DMS53 (cell line): ENCODE measurements around the gene TFR2.

Experiments
- DNase-seq: peaks from one replicate; lab custom pipeline; 2025; lab: John Stamatoyannopoulos, UW

Gene TFR2

DNA sequence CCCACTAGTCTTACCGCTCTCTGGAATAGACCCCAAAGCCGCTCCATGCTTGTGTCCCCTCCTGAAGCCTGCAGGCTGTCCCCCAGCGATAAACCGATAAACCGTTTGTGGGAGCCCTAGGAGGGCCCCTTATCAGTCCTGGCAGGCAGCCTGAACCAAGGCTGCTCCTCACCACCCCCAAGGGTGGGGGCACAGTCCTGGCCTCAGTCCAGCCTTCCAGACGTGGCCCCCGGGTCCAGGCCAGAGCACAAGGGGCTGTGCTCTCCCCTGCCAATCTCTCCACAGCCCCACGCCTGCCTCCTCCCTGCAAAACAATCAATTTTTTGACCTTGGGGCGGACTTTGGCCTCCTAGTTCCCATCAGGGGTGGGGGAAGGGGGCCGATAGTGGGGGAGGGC lies at the start of gene TFR2:
Gene TFR2 (minus strand): TSS at position 90 of the 397 bp plus-strand sequence. CDS start 43 bp downstream, at position 47.
- no peak for DNase-seq

DNA sequence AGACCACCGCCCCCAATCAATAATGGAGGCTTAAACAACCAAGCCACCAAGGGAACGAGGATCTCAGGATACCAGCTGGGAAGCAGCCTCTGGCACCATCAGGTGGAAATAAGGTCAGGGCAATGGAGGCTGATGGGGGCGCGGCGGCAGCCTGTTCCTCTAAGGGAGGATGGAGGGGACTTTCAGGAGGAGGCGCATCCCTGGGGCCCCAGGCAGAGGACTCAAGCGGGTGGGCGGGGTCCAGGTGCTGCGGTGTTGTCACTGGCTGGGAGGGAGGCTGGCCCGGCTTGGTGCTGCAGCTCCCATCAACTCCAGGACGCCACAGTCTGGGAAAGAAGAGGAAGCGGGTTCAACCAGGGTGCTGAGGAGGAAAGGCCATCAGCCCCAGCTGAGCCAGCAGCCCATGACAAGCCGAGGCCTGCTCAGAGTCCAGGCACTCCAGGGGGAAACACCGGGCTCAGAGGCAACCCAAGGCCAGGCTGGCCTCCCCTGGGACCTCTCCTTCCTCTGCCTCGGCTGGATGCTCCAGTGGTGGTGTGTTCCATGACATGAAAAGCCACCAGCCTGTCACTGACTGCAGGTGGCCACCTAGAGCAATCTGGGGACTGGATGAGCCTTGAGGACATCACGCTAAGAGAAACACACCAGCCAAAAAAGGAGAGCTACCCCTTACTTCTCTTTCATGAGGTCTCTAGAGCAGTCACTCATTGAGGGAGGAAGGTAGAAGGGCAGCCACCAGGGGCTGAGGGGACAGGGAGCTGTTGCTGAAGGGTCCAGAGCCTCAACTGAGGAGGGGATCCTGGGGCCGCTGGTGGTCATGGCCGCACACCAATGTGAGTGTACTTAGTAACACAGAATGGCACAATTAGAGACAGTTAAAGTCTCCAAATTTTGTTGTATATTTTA lies 48.1 kb upstream of the TFR2 start:
- no peak for DNase-seq

GRCh38 chr7:100688326-100688860 lies 47.0 kb upstream of the TFR2 start:
- DNase-seq, result no peak

GRCh38 chr7:100687751-100688300 lies 46.5 kb upstream of the TFR2 start:
- DNase-seq, result no peak

DNA sequence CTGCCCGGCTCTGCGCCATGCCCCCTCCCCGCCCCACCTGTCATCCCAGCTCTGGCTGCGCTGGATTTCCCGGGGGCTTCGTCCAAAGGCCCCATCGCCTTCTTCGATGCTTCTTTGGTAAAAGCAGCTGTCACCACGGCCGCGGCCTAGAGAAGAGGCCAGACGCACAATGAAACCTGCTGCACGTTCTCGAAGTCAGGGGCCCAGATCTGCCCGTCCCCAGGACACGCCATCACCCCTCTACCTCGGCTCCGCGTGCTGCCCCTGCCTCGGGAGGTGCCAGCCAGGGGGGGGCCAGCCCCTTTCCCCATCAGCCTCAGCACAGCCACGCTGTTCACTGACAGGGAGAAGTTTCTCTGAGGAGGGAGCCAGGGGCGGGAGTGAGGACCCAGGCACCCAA lies 45.9 kb upstream of the TFR2 start:
- no peak for DNase-seq

DNA sequence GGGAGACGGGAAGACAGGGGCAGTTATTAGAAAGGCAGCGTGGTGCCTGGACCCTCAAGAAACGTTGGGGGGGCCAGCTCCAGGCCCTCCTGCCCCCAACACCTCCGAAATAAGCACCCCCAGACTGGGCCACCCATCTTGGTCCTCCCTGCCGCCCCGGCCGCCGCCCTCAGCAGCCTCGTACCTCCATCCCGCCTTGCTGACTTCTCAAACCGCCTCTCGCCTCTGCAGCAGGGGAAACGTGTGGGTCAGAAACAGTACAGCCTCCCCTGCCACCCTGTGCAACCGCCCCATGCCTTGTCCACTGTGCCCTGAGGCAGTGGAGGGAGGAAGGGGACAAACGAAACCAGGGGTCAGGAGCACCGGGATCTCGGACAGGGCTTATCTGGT lies 45.5 kb upstream of the TFR2 start:
- DNase-seq, result no peak

- DNase-seq, result no peak
Observed at GRCh38 chr7:100686201-100686821, 45.0 kb upstream of the TFR2 start.

DNA sequence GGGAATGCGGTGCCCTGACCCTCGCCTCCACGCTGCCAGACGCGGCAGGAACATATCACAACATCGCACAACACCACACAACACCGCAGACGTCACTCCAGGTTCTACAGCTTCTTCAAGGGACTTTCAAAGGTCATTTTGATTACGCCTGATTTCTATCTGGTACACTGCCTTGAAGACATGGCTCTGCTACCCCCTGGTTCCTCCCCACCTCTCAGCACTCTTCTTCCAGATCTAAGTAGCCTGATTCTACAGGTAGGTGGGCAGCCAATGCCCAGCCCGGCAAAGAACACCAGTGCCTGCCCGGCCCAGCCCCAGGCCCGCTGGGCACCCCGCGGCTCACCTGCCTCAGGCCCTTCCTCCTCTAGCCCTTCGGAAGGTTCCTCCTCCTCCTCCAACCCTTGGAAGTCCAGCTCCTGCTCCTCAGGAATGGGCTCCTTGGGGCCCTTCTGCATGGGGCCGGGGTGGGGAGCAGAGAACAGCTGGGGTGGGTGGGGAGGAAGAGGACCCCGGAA lies 44.3 kb upstream of the TFR2 start:
- no peak for DNase-seq

DNA sequence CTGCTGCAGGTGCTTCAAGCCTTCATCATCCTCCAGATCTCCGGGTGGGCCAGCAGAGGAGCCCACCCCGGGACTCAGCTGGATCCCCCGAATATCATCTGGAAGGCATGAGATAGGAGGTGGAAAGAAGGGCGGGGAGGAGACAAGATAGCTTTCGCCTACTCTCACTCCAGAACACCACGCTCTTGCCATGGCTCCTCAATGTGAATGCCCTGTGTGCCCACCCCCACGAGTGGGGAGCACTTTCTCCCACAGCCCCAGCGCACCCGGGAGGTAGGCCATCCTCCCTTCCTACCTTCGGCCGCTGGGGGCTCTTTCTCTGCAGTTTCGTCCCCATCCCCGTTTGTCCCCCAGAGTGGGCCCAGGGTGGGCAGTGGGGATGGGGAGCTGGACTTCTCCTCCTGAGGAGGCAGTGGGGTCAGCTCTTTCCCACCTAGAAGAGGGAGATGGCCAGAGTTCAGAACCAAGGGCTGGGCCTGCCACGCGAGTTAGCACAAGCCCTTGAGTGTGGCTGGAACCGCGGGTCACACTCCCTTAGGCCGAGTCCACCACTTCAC lies 43.8 kb upstream of the TFR2 start:
- no peak for DNase-seq

- DNase-seq, result no peak
Observed at GRCh38 chr7:100684534-100685042, 43.2 kb upstream of the TFR2 start.

GRCh38 chr7:100683659-100684533 lies 42.5 kb upstream of the TFR2 start:
- no peak for DNase-seq

GRCh38 chr7:100682991-100683658 lies 41.8 kb upstream of the TFR2 start:
- no peak for DNase-seq

DNA sequence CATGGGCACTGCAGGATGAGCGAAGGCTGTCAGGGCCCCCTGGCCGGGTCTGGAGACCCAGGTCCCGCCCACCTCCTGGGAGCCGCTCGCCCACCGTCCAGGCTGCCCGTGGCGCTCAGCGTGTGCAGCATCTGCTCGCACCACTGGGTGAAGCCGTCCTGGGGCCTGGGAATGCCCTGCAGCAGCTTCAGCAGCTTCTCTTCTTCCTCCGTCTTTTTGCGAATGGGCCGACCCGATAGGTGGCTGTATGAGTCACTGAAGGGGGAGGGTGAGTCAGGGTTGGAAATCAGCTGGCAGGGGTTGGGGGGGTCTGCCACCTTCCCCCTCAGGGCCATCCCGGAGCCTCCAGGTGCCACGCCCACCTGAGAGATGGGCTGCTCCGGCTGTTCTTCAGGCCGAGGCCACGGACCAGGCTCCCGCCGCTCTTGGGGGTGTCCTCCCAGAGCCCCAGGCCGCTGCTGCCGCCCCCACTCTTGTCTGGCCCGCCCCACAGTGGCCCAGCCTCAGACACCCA lies 40.9 kb upstream of the TFR2 start:
- DNase-seq, result no peak

GRCh38 chr7:100681491-100682227 lies 40.3 kb upstream of the TFR2 start:
- no peak for DNase-seq

DNA sequence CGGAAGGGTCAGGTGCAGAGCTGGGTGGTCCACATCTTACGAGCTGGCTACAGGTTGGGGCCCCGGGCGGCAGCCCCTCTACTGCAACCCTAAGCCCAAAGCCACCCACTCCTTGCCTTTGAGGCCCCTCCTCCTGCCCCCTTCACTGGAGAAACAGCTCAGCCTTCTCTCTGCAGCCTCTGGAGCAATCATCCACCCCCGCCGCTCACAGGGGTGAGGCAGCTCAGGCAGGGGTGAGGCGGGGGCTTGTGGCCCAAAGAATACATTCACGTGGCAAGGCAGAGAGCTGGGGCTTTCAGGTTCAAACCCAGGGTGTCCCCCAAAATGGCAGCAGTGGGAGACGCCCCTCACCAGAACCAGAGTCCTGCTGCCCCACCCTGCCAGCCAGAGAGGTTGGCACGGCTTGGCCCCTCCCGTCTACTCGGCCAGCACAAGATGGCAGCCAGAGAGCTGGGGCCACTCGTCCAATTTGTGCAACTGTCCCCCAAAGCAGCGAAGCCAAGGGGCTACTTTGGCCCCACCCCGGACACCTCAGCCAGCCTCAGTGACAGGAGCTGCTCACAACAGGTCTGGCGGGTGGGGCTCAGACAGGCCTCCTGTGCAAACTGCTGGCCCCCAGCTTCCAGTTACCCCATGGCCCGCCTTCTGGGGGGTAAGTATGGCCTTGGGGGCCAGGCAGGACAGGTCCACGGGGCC lies 39.4 kb upstream of the TFR2 start:
- DNase-seq, result no peak

DNA sequence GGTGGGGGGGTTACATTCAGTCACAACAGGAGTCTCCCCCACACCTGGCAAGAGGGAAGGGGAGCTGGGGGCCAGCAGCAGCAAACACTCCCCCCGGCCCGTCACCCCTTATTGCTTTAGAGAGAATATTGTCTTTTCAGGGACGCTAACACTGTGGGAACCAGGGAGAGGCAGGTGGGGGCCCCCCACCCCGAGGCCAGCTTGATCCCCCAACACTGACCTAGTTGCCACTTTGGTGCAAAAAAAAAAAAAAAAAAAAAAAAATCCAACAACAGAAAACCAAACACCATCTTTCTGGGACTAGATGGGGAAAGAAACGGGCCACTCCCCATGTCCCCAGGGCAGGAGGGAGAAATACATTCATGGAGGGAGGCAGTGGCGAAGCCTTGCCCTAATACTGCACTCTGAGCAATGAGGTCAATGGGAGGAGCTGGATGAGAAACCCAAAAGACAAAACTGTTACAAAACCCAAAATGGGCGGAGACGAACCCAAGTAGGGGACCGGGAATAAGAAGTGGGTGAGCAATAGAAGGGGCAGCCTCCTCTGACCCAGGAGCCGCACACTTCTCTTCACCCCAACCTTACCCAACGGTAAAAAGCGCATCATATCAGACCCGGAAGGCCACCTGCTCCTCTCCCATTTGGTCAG lies 38.7 kb upstream of the TFR2 start:
- no peak for DNase-seq

DNA sequence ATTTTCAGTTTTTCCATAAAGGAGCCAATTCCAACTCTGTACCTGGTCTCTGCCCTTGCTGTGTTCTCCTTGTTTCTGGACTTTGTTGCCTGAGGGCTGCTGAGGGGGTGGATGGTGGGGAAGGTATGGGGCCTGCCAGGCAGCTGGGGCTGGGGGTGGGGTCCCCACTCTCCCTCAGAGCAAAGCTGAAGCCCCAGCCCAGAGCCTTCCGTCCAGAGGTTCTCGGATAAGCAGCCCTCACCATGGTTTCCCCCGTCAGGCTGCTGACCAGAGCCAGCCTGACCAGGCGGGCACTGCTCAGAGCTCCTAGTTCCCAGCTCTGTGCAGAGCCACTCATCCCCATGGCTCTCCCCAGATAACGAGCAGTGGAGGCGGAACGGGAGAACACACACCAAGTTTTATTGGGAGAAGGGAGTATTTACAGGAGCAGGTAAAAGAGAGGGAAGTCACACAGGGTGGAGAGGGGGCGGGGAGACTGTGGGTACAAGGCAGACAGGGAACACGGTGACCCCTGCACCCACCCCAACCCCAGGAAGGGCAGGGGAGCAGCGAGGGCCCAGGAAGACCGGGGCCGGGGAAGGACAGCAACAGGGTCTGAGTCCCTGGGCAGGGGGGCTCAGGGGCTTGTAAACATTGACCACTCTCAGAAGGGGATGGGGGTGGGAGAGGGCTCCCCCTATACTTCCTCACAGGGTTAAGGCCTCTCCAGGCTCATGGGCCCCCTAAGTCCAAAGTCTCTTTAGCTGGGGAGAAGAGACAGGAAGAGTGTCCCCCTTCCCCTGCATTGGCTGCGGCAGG lies 38.0 kb upstream of the TFR2 start:
- no peak for DNase-seq
